Heart right ventricle (tissue), 16 donors: ENCODE measurements around the gene GAREM1. TPM values are rescaled to one million over a fixed set of nuclear protein-coding genes. Genes with fewer than 3 reads are reported as not detected.

Experiments
- ATAC-seq, 8 donors: fragments of 200-7000 bp; cut with Tn5 transposase; one replicate each; pipeline ENCODE4 v1.9.1; 2020; ENCODE audit warnings: mild to moderate bottlenecking in 8 of 8, moderate library complexity in 8 of 8, moderate number of reproducible peaks in 1 of 8
- DNase-seq, 2 donors: peaks; one replicate each; pipeline ENCODE4 v3.0.0-alpha.2; 2020
- H3K27ac ChIP-seq, 10 donors: fragments of 200-600 bp; sonication (generic) in 2 of 10; one replicate each; pipeline versions ENCODE4 v1.5.0 to v1.8.0; 2020 to 2022; ENCODE audit warnings: mild to moderate bottlenecking in 3 of 10
- H3K27me3 ChIP-seq, 7 donors: fragments of 200-600 bp; one replicate each; pipeline ENCODE4 v1.8.0; 2021 to 2022; ENCODE audit warnings: mild to moderate bottlenecking in 2 of 7
- H3K36me3 ChIP-seq, 9 donors: fragments of 200-600 bp; sonication (generic) in 1 of 9; one replicate each; pipeline versions ENCODE4 v1.5.0 to v1.8.0; 2020 to 2022; ENCODE audit warnings: mild to moderate bottlenecking in 2 of 9
- H3K4me1 ChIP-seq, 9 donors: fragments of 200-600 bp; sonication (generic) in 1 of 9; one replicate each; pipeline versions ENCODE4 v1.5.0 to v1.8.0; 2020 to 2022; ENCODE audit warnings: mild to moderate bottlenecking in 4 of 9
- H3K4me3 ChIP-seq, 10 donors: fragments of 200-600 bp; sonication (generic) in 2 of 10; one replicate each; pipeline versions ENCODE4 v1.5.0 to v1.8.0; 2020 to 2022; ENCODE audit warnings: mild to moderate bottlenecking in 7 of 10, moderate library complexity in 2 of 10
- H3K9me3 ChIP-seq, 11 donors: fragments of 200-600 bp in 10 of 11; sonication (generic) in 2 of 11; one replicate each; pipeline versions ENCODE4 v1.5.0 to v1.8.0; 2013 to 2022; ENCODE audit warnings: mild to moderate bottlenecking in 2 of 11, control low read depth in 1 of 11, moderate library complexity in 1 of 11
- WGBS, 2 donors: extraction: QIAGEN DNeasy Blood & Tissue Kit; methylation state at CpG; one replicate each; pipeline ENCODE4 v1.1.7; 2013; ENCODE audit warnings: inconsistent platforms in 1 of 2; 5-methylcytosine and 5-hydroxymethylcytosine counted together
- intact Hi-C, 10 donors: fragments of 100-400 bp; cut with DNase I; formaldehyde crosslinking; loops; one replicate each; pipeline versions ENCODE4 v1.11.1 to v1.14.2; 2022
- polyA plus RNA-seq, 2 donors: library from polyadenylated mRNA; stranded (reverse); fragments of 200-250 nt; gene quantifications; one replicate each; pipeline ENCODE4 v1.2.3, GENCODE V29; 2013
- total RNA-seq, 10 donors: library from RNA; stranded (reverse); fragmentation: NEBNext Ultra II Directional in 3 of 10; extraction: Animal tissue kit (Norgen Biotek cat#: 25700) in 3 of 10; gene quantifications; one replicate each; pipeline versions ENCODE4 v1.2.1 to v1.2.4, GENCODE V29; 2021 to 2023
- TF ChIP-seq, protein P1 (sequence below), 9 donors: fragments of 200-600 bp; sonication (generic) in 2 of 9; IDR thresholded peaks; one replicate each; pipeline versions ENCODE4 v1.5.0 to v1.8.0; 2021 to 2022; ENCODE audit warnings: antibody characterized with exemption in 9 of 9, mild to moderate bottlenecking in 5 of 9, moderate library complexity in 1 of 9
- donor health status: Arrhythmogenic right ventricular cardiomyopathy.
- donor health status: ischemic (EF 13 %, LVEDD 7.1; RV severe dilation, severe dysfunction).
- donor health status: healthy with polysubstance abuse.
- donor health status: DM: no; HTN: yes; CAD: no.
- donor health status: DM: no; HTN: no; CAD: no.
- donor health status: ischemic (EF 25% LVEDD 6.9; RV normal size, moderate dysfunction).
- donor health status: ischemic (EF 25% LVEDD 5.7; RV mildly dilated, moderate dysfunction).
- donor health status: healthy.
- donor health status: DM: yes; HTN: yes; CAD: no.
- donor health status: Ischemic cardiomyopathy.
- donor health status: ischemic (EF 35%, LVEDD 5.7; RV mildly dilated, moderate dysfunction).
- donor health status: nonischemic (EF 11% LVEDD 7.7; RV severe dilation, severe dysfunction).
- donor health status: DM: yes; HTN: yes; CAD: no.
- donor health status: PGD.
- donor health status: ischemic (EF 29% LVEDD 5.4; RV normal size, mild dysfunction).
- donor health status: nonischemic (EF 23%, LVEDD 6.1; RV moderate dilation, normal function).

GAREM1 gene
- total and polyA plus RNA-seq, 12 donors: 2.4 to 26.1 (median 13.4) TPM

DNA sequence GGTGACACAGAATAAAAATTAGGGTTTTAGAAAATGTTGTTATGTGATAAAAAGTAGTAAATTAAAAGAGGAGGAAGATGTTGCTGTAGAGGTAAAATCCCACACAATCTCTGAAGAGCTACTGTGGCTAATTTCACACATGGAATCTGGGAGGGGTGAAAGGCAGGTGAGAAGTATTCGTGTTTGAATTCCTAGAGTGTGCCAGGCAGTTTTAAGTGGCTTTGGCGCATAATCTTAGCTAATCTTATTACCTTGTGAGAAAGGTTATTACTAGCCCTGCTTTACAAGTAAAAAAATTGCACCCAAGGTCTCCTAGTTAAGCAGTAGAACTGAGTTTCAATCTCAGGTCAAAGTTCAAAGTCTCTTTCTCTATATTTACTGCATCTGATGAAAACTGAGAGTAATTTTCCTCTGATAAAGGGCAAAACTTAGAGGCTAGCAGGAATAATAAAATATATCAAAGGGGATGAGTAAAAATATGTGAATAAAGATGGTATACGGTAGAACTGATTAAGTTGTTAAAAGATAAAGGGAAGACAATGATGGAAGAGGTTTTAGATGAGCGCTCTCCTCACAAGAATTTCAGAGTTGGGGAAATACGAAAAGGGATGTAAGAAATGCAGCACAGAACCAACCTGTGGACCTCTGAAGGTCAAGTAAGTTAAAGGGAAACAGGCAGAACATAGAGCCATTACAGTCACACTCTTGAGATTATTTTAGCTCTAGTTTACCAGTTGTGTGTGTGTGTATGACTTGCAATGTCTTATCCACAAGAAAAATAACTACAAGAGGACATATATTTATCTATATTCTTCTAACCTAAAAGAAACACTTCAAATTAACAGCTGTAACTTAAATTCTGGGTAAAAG, 34.8 kb downstream of the GAREM1 start:
- 47 to 65% methylated on average over 5 of the region's 5 CpGs for WGBS, 2 donors
- ATAC-seq: no peak
- intact Hi-C loops: no loop called here
- no peaks in the 10 kb centered on the region for H3K36me3 ChIP-seq
- TF ChIP-seq, protein P1, sequence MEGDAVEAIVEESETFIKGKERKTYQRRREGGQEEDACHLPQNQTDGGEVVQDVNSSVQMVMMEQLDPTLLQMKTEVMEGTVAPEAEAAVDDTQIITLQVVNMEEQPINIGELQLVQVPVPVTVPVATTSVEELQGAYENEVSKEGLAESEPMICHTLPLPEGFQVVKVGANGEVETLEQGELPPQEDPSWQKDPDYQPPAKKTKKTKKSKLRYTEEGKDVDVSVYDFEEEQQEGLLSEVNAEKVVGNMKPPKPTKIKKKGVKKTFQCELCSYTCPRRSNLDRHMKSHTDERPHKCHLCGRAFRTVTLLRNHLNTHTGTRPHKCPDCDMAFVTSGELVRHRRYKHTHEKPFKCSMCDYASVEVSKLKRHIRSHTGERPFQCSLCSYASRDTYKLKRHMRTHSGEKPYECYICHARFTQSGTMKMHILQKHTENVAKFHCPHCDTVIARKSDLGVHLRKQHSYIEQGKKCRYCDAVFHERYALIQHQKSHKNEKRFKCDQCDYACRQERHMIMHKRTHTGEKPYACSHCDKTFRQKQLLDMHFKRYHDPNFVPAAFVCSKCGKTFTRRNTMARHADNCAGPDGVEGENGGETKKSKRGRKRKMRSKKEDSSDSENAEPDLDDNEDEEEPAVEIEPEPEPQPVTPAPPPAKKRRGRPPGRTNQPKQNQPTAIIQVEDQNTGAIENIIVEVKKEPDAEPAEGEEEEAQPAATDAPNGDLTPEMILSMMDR (IDR thresholded peaks at IDR 0.05): no peak
- DNase-seq: no peak
- no peak overlapping the region for H3K4me3 ChIP-seq
- no peaks in the 10 kb centered on the region for H3K27me3 ChIP-seq
- H3K4me1 ChIP-seq: peaks cover 0 to 76% (median 38%) of the 10 kb centered on the region in 9 donors
- peak overlapping the region in 8 of 10 donors; percentile 1 to 72 (median 50) for H3K27ac ChIP-seq
- peaks cover 0 to 19% (median 8%) of the 10 kb centered on the region in 11 donors for H3K9me3 ChIP-seq

DNA sequence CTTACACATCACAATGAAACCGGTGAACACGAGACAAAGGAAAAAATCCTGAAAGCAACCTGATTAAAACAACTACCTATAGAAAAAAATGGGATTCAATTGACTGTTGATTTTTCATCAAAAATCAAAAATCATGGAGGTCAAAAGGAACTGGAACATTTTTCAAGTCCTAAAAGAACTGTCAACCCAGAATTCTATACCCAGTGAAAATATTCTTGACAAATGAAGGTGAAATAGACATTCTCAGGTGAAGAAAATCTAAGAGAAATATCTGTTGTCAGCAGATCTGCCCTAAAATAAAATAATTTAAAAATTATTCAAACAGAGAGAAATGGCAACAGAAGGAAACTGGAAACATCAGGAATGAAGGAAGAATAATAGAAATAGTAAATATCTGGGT, 38.9 kb downstream of the GAREM1 start:
- Histone ChIP-seq H3K27ac (no peak overlapping the region), H3K36me3 (no peaks in the 10 kb centered on the region), H3K27me3 (no peaks in the 10 kb centered on the region), H3K4me3 (no peak overlapping the region), H3K4me1 (peaks cover 0 to 60% (median 35%) of the 10 kb centered on the region in 9 donors), H3K9me3 (peaks cover 0 to 22% (median 8%) of the 10 kb centered on the region in 11 donors)
- intact Hi-C loops: no loop called here
- TF ChIP-seq, protein P1 (IDR thresholded peaks at IDR 0.05): no peak
- ATAC-seq (no peak), DNase-seq (no peak)
- 78 to 99% methylated on average over 2 of the region's 2 CpGs for WGBS, 2 donors

DNA sequence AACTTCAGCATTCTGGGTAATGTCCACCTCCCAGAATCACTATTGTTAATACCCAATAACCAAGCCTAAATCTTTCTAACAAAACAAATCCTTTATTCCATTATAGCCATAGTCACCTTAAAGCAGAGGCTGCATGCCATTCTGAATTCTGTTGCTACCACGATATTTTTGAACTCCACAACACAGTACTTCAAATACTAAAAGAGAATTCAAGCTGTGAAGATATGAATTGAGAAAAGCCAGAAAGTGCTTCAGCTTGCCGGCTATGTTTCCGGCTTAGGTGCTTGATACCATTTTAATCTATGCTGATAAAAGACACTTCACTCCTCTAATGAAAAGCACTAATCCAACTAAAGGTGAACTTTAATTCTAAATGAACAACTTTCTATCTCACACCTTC, 41.3 kb downstream of the GAREM1 start:
- Histone ChIP-seq H3K4me3 (no peak overlapping the region), H3K27ac (peak overlapping the region in 6 of 10 donors; percentile 19 to 65 (median 30))
- peak in 6 of 8 donors; percentile 29 to 57 (median 54) for ATAC-seq

More for the DNA sequence above, 41.3 kb downstream of the GAREM1 start:
- Histone ChIP-seq H3K4me1 (peaks cover 0 to 63% (median 26%) of the 10 kb centered on the region in 9 donors), H3K27me3 (no peaks in the 10 kb centered on the region), H3K36me3 (no peaks in the 10 kb centered on the region), H3K9me3 (peaks cover 0 to 22% (median 8%) of the 10 kb centered on the region in 11 donors)
- intact Hi-C loops: no loop called here
- no peak for DNase-seq
- TF ChIP-seq, protein P1 (IDR thresholded peaks at IDR 0.05): no peak
- WGBS, 2 donors: 26 to 43% methylated on average over 3 of the region's 3 CpGs
